NCI-H1436 (cell line): Measurements from ENCODE around the gene HSPA14.
"Not testable (repeated sequence)": the region's sequence is repeated elsewhere in the genome, so short reads cannot be mapped to it uniquely, and the experiment has no call there.

ENCODE experiments used
- DNase-seq: peaks from one replicate; lab custom pipeline; 2025; lab: John Stamatoyannopoulos, UW

HSPA14 gene

DNA sequence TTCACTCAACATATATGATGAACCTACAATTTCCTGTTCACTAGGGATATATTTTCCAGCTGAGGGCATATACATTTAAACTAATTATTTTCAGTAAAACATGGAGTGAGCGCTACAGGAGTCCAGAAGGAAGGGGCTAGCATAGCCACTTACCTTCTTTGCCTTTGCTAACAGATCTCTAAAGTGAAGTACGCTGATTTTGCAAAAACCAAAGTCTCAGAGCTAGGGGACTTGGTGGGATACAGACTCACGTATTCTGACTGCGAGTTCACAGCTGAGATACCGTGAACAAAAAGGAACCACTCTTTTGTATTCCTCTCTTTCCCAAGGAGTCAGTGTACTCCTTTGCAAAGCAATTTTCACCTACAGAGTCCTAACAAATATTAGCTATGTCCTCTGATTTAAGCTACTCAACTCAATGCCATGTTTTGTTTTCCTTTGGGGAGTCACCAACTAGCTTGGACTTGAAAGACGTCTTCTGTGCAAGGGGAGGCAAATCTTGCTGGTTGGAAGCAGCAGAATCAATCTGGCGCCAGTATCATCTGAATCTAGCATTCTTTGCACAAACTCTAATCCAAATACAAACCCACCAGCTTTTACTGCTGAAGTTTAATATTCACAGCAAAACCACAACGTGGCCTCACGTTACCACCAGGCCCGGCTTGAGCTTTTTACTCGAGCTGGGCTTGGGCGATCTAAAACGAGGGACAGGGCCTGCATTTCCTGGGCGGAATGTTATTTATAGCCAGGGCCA lies 926 bp upstream of the HSPA14 start:
- no peak for DNase-seq

DNA sequence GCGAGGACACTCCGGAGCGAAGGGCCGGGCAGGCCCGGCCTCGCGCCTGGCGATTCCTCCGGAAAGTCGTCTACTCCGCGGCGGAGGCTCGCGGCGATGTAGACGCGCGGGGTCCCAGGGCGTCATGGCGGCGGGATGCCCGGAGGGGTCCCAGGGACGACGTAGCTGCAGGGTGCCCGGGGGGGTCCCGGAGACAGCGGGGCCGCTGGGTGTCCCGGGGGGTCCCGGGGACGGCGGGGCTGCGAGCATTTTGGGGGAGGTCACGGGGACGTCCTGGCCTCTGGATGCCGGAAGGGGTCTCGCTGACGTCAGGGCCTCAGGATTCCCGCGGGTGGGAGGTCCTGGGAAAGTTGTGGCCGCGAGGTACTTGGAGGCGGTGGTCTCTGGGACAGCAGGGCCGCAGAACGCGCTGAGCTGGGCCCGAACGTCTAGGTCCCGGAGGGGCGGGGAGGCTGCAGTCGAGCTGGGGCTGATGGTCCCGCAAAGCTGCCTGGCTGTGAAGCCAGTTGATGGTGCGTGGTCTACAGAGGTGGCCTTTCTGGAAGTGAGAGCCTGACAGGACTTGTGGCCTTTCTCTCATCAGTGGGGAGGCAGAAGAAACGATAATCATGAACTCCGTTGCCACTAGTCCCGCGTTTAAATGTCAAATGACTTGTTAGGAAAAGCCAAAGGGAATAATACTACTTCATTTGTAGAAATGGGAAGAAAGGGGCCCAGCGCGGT lies 637 bp downstream of the HSPA14 start:
- no peak for DNase-seq

DNA sequence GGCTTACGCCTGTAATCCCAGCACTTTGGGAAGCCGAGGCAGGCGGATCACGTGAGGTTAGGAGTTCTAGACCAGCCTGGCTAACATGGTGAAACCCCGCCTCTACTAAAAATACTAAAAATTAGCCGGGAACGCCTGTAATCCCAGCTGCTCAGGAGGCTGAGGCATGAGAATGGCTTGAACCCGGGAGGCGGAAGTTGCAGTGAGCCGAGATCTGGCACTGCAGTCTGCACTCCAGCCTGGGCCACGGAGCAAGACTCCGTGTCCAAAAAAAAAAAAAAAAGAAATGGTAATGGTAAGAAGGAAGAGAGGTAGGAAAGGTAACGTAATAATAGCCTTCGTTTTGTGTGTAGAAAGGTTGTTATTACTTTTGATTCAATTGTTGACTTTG lies 1.2 kb downstream of the HSPA14 start:
- DNase-seq = no peak

DNA sequence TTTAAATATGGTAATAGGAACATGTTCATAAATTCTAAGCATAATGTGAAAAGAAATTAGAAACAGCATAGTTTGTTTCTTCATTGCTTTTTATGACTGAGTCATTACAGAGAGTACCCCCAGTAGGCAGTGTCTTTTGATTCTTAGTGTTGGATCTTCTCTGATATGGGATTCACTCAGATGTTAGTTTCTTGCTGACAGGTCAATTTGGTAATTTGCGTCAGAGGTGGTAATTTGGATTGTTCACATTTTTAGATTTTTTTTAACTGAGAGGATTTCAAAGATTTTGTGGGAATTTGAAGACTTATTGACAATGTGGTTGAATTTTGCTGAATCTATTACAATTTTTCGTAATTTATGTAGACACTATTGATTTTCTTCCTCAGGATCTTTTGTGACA lies 2.1 kb downstream of the HSPA14 start:
- no peak for DNase-seq

DNA sequence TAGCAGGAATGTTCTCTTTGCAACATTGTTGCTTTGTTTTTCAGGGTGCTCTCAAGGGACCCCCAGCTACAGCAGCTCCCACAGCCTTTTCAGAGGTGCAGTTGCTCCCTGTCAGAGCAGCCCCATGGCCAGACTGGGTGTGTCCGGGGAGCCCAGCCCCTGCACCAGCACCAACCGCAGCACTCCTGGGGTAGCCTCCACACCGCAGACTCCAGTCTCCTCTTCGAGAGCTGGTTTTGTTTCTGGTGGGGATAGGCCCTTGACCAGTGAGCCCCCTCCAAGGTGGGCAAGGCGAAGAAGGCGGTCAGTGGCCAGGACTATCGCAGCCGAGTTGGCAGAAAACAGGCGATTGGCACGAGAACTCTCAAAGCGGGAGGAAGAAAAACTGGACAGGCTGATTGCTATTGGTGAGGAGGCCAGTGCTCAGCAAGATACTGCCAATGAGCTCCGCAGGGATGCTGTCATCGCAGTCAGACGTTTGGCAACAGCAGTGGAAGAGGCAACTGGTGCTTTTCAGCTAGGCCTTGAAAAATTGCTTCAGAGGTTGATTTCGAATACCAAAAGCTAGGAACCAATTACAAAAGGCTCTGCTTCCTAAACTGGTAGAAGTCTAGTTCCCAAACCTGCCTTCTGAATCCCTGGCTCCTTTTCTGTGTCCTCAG lies 5.4 kb downstream of the HSPA14 start:
- no peak for DNase-seq

DNA sequence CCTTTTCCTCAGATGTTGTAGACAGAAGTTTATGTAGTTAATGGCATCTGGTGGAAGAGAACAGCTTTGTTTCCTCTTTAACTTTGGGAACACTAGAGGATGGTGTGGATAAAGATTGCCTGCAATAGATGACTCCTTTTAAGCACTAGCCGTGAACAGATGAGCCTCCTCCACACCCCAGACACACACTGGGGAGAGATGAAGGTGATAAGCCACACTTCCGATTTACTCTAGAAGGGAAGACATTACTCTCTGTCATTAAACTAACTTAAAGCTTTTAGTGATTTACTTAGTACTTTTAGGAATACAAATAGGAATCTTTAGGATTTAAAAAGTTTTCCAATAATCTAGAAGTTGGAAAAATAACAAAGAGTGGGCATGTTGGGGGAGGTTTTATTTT lies 6.8 kb downstream of the HSPA14 start:
- no peak for DNase-seq

DNA sequence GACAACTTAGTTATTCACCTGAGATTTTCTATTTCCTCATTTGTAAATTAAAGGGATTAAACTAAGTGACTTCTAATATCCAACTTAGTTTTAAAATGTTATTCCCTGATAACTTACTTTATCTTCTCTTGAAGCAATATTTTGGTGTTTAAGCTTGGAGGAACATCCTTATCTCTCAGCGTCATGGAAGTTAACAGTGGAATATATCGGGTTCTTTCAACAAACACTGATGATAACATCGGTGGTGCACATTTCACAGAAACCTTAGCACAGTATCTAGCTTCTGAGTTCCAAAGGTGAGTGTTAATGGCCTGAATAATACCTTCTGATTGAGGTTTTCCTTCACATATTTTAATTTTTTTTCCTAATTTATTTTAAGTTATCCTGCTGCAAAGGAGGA lies 14.1 kb downstream of the HSPA14 start:
- DNase-seq = no peak

DNA sequence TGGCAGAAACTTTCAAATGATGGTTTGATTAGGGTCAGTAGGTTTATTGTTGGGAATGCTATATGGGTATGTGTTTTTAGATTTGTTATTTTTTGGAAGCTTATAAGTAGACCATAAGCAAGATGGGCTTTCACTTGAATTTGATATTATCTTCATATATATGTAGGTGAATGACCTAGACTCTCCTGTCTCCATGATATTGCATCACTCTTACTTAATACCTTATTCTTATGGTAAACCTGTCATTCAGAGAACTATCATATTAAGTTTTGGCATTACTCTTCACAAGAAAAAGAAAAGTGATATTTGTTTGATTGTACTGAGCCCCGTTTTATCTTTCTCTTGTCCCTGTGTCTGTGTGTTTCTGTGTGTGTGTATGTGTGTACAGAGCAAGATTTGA lies 17.3 kb downstream of the HSPA14 start:
- no peak for DNase-seq

DNA sequence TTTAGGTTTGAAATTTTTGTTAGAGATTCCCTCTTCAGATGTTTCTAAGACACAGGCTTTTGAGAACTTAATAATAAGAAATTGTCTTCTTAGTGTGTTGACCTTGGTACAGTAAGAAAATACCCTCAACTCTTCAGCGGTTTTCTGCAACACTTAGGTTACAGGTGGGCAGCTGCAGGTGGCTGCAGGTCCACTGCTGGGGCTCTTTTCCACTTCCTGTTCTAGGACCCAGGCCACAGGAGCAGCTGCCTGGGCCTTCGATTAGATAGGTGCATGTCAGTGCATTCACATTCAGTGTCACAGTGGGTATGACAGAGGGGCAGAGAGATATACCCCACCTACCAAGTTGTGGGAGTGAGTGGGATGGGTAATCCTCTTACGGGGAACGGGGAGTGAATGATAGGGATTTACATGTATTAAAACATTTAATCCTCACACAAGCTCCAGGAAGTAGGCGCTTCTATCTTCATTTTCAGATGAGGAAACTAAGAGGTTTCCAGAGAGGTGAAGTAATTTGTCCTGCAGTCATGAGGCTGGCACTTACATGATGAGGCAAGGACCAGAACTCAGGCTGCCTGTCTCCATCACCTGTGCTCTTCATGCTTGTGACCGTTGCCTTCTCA lies 20.3 kb downstream of the HSPA14 start:
- DNase-seq = no peak

DNA sequence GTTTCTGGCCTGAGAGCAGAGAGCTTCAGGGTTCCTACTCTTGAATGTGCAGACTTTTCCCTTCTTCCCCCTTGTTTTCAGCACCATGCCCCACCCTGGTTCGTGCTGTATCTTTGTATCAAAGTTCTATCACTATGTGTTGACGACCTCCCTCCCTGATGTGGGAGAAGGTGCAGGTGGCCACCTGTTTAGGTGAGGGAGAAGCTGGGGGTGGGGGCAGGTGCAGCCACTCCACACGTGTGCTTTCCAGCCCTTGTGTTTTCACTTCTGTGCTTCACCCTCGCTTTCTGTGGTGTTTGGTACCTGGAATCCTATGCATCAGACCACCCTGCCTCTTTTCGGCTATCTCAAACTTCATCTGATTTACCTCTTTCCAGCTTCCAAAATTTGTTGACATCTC lies 20.9 kb downstream of the HSPA14 start:
- no peak for DNase-seq

DNA sequence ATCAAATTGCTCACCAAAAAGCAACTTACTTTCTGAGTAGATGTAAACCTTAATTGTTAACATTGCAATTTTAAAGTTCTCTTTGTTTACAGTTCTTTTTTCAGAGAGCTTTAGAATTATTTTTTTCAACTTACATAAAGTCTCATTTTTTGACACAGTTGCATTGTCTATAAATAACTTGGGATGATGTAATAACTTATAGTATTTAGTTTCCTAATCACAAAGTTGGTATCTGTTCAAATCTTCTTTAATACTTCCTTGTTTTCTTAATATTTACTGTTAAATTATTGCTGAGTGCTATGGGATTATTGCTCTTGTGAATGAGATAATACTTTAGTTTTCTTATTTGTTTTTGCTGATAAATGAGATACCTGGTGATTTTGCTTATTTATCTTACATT lies 21.7 kb downstream of the HSPA14 start:
- DNase-seq = no peak

DNA sequence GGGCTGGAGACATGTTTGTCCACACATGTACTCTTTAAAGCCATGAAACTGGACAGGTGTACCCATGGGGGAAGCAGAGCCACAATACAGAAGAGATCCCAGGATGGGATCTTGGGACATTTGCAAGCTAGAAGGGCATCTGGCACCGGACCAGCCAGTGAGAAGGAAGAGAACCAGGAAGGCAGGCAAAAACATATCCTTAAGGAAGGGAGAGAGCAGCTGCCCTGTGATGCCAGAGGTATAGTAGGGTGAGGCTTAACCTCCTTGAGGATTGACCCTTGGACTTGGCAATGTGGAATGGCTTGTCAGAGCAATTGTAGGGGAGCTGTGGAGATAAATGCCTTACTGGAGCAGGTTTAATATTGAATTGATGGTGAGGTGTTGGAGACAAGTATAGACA lies 22.7 kb downstream of the HSPA14 start:
- no peak for DNase-seq

DNA sequence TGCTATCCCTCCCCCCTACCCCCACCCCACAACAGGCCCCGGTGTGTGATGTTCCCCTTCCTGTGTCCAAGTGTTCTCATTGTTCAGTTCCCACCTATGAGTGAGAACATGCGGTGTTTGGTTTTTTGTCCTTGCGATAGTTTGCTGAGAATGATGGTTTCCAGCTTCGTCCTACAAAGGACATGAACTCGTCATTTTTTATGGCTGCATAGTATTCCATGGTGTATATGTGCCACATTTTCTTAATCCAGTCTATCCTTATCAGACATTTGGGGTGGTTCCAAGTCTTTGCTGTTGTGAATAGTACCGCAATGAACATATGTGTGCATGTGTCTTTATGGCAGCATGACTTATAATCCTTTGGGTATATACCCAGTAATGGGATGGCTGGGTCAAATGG lies 26.4 kb downstream of the HSPA14 start:
- DNase-seq = not testable (repeated sequence)

DNA sequence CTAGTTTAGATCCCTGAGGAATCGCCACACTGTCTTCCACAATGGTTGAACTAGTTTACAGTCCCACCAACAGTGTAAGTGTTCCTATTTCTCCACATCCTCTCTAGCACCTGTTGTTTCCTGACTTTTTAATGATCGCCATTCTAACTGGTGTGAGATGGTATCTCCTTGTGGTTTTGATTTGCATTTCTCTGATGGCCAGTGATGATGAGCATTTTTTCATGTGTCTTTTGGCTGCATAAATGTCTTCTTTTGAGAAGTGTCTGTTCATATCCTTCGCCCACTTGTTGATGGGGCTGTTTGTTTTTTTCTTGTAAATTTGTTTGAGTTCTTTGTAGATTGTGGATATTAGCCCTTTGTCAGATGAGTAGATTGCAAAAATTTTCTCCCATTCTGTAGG lies 26.8 kb downstream of the HSPA14 start:
- not testable (repeated sequence) for DNase-seq

DNA sequence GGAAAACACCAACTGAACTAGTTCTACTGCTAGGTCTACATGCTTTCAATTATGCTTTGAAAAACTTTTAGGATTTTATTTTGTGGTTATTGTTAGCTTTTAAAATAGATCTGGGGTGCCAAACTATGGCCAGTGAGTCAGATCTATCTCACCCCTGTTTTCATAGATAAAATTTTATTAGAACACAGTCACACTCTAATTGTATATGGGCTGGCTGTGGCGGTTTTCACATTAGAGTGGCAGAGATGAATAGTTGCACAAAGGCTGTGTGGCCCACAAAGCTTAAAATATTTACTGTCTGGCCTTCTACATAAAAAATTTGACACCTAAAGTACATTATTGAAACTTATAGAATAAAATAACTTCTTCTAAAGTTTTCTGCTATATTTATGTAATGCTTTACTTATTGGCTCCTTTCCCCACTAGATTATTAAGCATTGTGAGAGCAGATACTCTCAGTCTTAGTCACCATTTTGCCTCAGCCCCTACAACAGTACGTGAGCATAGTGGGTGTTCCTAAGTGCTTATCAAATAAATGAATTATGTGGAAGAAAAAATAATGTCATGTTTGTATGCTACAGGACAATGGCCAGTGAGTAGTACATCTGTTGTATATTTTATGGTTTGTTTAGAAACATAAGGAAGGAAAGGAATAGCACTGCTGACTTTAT lies 35.1 kb downstream of the HSPA14 start:
- DNase-seq = no peak

DNA sequence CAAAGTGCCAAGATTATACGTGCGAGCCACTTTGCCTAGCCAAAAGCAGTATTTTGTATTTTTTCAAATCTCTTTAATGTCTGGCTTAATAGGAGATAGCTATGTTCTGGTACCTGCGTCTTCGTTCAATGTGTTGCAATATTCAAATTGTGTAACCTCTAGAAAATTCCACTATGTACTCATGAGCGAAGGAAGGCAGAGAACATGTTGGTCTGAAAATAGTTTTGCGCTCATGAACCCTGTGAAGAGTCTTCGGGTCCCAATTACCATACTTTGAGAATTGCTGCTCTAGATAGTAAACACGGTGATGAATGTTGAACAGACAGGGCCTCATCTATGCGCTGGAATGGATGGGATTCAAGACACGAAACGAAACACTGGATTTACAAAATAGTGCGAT lies 37.8 kb downstream of the HSPA14 start:
- no peak for DNase-seq

DNA sequence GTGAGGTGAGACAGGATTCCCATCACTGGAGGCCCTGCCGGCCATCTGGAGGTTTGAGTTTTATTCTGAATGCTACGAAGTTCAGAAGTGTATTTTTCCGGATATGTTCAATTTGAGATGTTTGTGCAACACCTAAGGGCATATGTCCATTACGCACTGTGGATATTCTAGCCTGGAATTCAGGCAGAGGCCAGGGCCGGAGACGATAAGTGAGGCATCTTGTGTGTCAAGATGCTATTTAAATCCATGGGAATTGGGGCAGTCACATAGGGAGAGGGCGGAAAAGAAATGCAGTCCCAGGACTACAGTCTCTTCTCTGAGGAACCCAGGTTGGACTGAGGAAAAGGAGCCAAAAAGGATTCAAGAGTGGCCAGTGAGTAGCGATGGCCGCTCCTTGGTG lies 38.7 kb downstream of the HSPA14 start:
- no peak for DNase-seq

DNA sequence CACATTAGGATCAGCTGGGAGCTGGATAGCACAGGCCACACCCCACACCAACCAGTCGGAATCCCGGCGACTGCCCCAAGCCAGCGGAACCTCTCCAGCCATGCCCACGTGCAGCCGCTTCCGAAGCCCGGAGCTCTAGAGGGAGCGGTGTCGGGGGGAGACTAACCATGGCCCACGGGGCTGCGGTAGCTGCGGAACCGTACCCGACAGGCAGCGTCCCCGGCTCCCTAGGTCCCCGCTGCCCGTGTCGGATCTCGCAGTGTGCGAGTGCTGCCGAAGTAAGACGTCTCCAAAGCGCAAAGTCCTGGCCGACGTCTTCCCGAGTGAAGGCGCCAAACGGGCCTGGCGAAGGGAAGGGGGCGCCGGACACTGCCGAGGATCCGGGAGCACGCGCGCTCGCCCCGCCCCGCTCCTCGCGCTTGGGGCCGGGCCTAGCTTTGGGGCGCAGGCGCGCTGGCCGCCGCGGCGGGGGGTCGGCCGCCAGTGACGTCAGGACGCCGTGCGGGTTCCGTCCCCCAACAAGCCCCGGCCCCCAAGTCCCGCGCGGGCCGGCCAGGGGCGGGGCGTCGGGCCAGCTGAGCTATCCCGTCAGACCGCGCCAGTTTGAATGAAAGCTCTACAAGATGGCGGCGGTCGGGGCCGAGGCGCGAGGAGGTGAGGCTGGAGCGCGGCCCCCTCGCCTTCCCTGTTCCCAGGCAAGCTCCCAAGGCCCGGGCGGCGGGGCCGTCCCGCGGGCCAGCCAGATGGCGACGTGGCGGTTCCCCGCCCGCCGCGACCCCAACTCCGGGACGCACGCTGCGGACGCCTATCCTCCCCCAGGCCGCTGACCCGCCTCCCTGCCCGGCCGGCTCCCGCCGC lies 40.4 kb downstream of the HSPA14 start, which contains the start of gene SUV39H2:
Gene SUV39H2, plus strand, starts transcription at position 601 of the 858 bp plus-strand sequence. Its CDS starts 23 bp downstream, at position 624.
- peak; percentile 90 for DNase-seq

DNA sequence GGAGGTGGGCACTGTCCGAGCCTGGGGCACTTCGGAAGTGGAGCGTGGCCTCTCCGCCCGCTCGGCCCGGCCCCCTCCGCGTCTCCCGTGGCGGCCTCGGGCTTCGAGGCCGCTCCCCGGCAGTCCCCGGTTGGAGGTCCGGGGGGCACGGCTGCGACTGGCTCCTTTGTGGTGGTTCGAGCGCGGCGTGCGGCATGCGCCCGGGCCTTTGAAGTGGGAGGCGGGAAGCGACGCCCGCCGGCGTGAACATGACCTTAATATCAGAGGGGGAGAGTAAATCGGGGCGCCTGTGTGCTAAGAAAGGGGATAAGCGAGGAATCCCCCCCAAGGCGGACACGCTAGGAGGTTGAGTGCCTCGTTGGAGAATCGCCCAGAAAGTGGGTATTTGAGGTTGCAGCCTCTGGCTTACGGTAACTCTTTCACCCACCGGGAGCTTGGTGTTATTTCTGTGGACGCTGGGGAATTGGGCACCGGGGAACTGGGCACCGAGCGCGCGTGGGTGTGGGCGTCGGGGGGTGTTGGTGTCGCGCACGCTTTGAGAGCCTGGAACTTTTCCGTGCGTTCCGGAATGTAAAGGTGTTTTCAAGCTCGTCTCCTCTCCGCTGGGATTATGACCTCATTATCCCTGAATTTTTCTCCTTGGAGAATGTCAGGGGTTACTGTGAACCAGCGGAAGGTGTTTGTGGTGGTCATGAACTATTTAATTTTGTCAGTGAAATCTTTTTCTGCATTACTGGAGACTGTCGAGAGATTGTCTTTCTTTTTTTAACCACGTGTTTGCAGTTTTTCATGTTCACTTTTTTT lies 41.2 kb downstream of the HSPA14 start:
- DNase-seq = no peak

DNA sequence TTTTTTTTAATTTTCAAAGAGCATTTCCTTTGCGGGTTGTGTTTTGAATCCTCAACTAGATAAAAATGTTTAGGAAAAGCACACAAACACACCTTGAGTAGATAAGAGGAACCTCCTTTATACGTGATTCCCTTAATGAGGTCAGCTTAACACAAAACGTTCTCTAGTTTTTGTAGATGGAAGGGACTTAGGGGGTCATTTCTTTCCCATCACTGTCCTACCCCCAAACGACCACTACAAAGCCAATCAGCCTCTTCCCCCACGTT lies 41.8 kb downstream of the HSPA14 start:
- no peak for DNase-seq

DNA sequence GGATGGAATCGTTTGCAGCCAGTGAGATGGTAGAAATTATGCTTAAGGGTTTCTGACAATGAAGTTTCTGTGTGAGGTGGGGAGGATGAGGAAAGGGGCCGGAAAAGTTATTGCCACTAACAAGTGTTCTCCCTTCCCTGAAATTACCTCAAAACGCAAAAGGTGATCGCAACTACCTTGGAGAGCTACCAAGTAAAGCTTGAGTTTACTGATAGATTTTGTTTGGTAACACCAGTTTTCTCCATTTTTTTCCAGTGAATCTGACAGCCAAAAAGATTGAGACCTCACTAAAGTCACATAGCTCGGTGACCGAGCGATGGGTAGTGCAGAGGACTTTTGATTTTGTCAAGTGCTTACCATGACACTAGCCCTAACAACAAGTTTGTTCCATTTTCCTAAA lies 42.1 kb downstream of the HSPA14 start:
- DNase-seq = no peak
